A673 (cell line): ENCODE results near the gene A1BG. TPM values are rescaled to one million over a fixed set of nuclear protein-coding genes. Genes with fewer than 3 reads are reported as not detected.
A peak's percentile ranks its signal among the peaks of the same experiment; 100 is the strongest.

ENCODE experiments used
- BruUV-seq: library from RNA; stranded (reverse); fragments of 400-500 nt; replicated peaks from 2 replicates; lab custom pipeline; 2021; lab: Mats Ljungman, UMichigan
- CTCF ChIA-PET: fragments of 300-600 bp; sonication (Branson Sonifier 250); formaldehyde crosslinking; loops from one replicate; lab custom pipeline; 2022; ENCODE audit warnings: antibody characterized with exemption; lab: Charles Lee
- POLR2A ChIA-PET: fragments of 300-600 bp; sonication (Branson Sonifier 250); formaldehyde crosslinking; loops from one replicate; lab custom pipeline; 2022; ENCODE audit warnings: antibody characterized with exemption; ENCODE audit not compliant: low non-redundant PET; lab: Charles Lee
- DNase-seq: peaks from one replicate; pipeline ENCODE4 v3.0.0-alpha.2; 2015; ENCODE audit warnings: low spot score
- H3K27ac ChIP-seq: fragments of 200-600 bp; sonication (generic); 2 replicates; pipeline ENCODE4 v1.5.1; 2016; ENCODE audit warnings: mixed run types, low read depth, mild to moderate bottlenecking, mixed read lengths, antibody characterized with exemption, low read length; ENCODE audit not compliant: poor library complexity, severe bottlenecking
- H3K27me3 ChIP-seq: fragments of 200-600 bp; sonication (generic); replicated peaks from 2 replicates; pipeline ENCODE4 v1.6.1; 2017; ENCODE audit warnings: mixed run types, low read depth, mild to moderate bottlenecking, mixed read lengths, antibody characterized with exemption, low read length; ENCODE audit not compliant: insufficient read depth, poor library complexity
- H3K36me3 ChIP-seq: fragments of 200-600 bp; sonication (generic); 2 replicates; pipeline ENCODE4 v1.6.1; 2016; ENCODE audit warnings: mixed run types, mild to moderate bottlenecking, mixed read lengths, antibody characterized with exemption, low read length; ENCODE audit not compliant: insufficient read depth, poor library complexity, severe bottlenecking
- H3K4me1 ChIP-seq: fragments of 200-600 bp; sonication (generic); 2 replicates; pipeline ENCODE4 v1.6.1; 2017; ENCODE audit warnings: mixed run types, mild to moderate bottlenecking, mixed read lengths, antibody characterized with exemption, low read length; ENCODE audit not compliant: insufficient read depth, poor library complexity, severe bottlenecking
- H3K4me3 ChIP-seq: fragments of 200-600 bp; sonication (generic); 2 replicates; pipeline ENCODE4 v1.5.1; 2016; ENCODE audit warnings: low read depth, mixed run types, mild to moderate bottlenecking, mixed read lengths, low read length; ENCODE audit not compliant: poor library complexity, severe bottlenecking
- H3K9me3 ChIP-seq: fragments of 200-600 bp; sonication (generic); 2 replicates; pipeline ENCODE4 v1.6.1; 2016; ENCODE audit warnings: mixed run types, low read depth, mild to moderate bottlenecking, mixed read lengths, antibody characterized with exemption, low read length; ENCODE audit not compliant: poor library complexity, severe bottlenecking
- EZH2 ChIP-seq: fragments of 200-600 bp; sonication (generic); IDR thresholded peaks from 2 replicates; pipeline ENCODE4 v1.6.1; 2017; ENCODE audit warnings: borderline replicate concordance, low read depth, mild to moderate bottlenecking, mixed read lengths, antibody characterized with exemption, low read length; ENCODE audit not compliant: poor library complexity, severe bottlenecking
- intact Hi-C: fragments of 100-400 bp; cut with micrococcal nuclease; formaldehyde crosslinking; loops from one replicate; pipeline ENCODE4 v1.10.0; 2022; ENCODE audit not compliant: unreplicated experiment
- total RNA-seq: library from RNA; stranded (reverse); gene quantifications from 2 replicates; pipeline ENCODE4 v1.2.3, GENCODE V29; 2021
- TF ChIP-seq, protein P1 (sequence below): fragments of 300-800, 200-600 bp; sonication (generic); conservative IDR thresholded peaks from 2 replicates; pipeline ENCODE4 v1.5.1; 2017; ENCODE audit warnings: low read depth, mild to moderate bottlenecking, antibody characterized with exemption, low read length, moderate library complexity, mixed read lengths

A1BG gene
- total RNA-seq, 1 experiment from 2014 or later, result 15.2 TPM

DNA sequence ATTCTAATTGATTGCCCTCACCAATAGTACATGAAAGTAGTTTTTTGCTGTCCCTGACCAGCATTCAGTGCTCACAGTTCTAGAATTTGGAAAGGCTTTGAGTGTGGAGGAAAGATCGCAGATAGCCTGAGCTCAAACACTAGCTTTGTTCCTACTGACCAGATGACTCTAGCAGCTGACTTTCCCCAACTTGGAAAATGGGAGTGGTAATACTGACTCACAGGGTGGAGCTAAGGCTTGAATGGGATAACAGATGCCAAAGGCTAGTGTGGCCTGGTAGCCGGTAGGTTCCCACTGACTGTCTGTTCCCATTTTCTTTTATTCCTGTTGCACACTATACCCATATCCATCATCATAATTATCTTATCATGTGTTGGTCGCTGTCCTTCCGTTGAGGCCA lies 22.8 kb downstream of the A1BG start:
- Histone ChIP-seq H3K27ac (no peak overlapping the region), H3K4me3 (no peak overlapping the region), H3K27me3 (no peaks in the 10 kb centered on the region), H3K9me3 (no peaks in the 10 kb centered on the region), H3K36me3 (no peaks in the 10 kb centered on the region), H3K4me1 (no peaks in the 10 kb centered on the region)
- TF ChIP-seq, protein P1, sequence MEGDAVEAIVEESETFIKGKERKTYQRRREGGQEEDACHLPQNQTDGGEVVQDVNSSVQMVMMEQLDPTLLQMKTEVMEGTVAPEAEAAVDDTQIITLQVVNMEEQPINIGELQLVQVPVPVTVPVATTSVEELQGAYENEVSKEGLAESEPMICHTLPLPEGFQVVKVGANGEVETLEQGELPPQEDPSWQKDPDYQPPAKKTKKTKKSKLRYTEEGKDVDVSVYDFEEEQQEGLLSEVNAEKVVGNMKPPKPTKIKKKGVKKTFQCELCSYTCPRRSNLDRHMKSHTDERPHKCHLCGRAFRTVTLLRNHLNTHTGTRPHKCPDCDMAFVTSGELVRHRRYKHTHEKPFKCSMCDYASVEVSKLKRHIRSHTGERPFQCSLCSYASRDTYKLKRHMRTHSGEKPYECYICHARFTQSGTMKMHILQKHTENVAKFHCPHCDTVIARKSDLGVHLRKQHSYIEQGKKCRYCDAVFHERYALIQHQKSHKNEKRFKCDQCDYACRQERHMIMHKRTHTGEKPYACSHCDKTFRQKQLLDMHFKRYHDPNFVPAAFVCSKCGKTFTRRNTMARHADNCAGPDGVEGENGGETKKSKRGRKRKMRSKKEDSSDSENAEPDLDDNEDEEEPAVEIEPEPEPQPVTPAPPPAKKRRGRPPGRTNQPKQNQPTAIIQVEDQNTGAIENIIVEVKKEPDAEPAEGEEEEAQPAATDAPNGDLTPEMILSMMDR, result no peak
- no peak for TF ChIP-seq EZH2
- no peak for DNase-seq
- ChIA-PET CTCF (no interaction called here), POLR2A (no interaction called here)
- intact Hi-C loops, result no loop called here
- no TSS peak for BruUV-seq

DNA sequence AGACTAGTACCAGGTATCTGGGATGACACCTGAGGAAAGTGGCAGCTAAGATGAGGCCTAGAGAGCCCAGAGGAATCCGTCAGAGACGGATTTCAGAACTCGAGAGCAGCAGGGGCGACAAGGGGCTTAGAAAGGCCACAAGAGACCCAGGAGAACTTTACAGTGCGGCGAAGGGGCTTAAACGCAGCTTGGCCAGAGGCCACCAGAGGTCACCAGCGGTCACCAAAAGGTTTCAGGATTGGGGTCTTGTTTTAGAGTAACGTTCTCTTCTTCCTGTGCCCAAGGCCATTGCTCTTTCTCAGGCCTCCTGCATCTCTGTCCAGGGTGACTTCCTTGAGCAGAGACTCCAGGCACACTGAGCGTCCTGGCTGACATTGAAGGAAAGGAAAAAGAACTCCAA lies 24.3 kb downstream of the A1BG start:
- Histone ChIP-seq H3K4me3 (no peak overlapping the region), H3K36me3 (no peaks in the 10 kb centered on the region), H3K27ac (no peak overlapping the region), H3K4me1 (no peaks in the 10 kb centered on the region), H3K27me3 (no peaks in the 10 kb centered on the region), H3K9me3 (no peaks in the 10 kb centered on the region)
- intact Hi-C loops, result no loop called here
- CTCF ChIA-PET, result no interaction called here
- no TSS peak for BruUV-seq
- DNase-seq, result peak; percentile 17
- TF ChIP-seq, protein P1, result peak; percentile 33; the same call in 1 of the 2 replicates
- no peak for TF ChIP-seq EZH2
- POLR2A ChIA-PET, result interaction anchor here (0.6 kb wide), 1 partner anchor 12 kb away, joined by 11 read pairs; no protein-coding TSS in a partner anchor

DNA sequence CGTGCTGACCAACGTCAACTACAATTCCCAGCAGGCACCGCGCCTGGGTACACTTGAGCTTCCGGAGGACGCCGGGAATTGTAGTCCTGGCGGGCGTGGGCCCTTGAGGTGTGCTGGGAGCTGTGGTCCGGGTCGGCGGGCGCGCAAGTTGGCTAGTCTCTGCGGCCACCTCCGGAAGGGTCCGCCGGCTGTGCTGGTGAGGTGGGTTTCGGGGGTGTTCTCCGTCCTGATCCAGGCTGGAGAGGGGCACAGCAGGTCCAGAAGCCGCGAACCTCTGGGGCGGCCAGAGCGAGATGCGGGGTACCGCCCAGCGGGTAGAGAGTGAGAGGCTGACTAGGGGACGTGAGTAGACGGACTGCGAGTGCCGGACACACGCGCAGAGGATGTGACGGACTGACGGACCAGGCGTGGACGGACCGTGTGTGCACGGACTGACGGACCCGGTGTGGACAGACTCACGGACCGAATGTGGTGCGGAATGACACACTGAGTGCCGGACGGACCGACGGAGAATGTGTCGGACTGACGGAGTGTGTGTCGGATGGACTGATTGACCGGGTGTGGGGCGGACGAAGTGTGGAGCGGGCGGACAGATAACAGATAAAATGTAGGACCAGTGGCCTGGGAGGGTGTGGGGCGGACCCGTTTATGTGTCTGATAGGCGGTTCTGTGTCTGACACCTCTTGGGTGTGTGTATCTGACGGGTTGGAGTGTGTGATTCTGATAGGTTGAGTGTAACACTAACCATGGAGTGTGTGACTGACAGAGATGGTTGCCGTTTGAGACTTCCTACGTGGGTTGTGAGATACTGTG lies 26.2 kb downstream of the A1BG start, which contains the start of gene ZSCAN22:
TSS of gene ZSCAN22 (plus strand) at position 81 of the 813 bp plus-strand sequence. CDS start 7,809 bp downstream, outside the sequence.
- Histone ChIP-seq H3K27ac (peak within 1 kb of the TSS; percentile 72), H3K36me3 (no peaks in the 10 kb centered on the region), H3K27me3 (no peaks in the 10 kb centered on the region), H3K4me3 (peak within 1 kb of the TSS; percentile 73), H3K4me1 (no peaks in the 10 kb centered on the region), H3K9me3 (no peaks in the 10 kb centered on the region)
- CTCF ChIA-PET, result no interaction called here
- DNase-seq, result peak; percentile 97
- intact Hi-C loops, result no loop called here
- BruUV-seq, result TSS peak; percentile 52
- TF ChIP-seq EZH2, result no peak
- TF ChIP-seq, protein P1, result no peak
- POLR2A ChIA-PET, result interaction anchor here (0.6 kb wide), 1 partner anchor 20 kb away, joined by 8 read pairs; no protein-coding TSS in a partner anchor
